Tibial nerve (tissue), 4 donors: ENCODE measurements around the gene PHC2.

ENCODE experiments used
- CTCF ChIP-seq, 5 experiments: fragments of 200-600 bp in 3 of 5; fragments of 450-650 bp in 2 of 5; sonication (generic) in 3 of 5; IDR thresholded peaks; one replicate each; pipeline ENCODE4 v1.5.1; 2016 to 2019; ENCODE audit warnings: antibody characterized with exemption in 5 of 5, mild to moderate bottlenecking in 3 of 5, moderate library complexity in 2 of 5
- EP300 ChIP-seq, 2 donors: sonication (generic); formaldehyde crosslinking; IDR thresholded peaks; one replicate each; pipeline ENCODE4 v1.6.1; 2017; ENCODE audit warnings: antibody characterized with exemption in 2 of 2, mild to moderate bottlenecking in 1 of 2

DNA sequence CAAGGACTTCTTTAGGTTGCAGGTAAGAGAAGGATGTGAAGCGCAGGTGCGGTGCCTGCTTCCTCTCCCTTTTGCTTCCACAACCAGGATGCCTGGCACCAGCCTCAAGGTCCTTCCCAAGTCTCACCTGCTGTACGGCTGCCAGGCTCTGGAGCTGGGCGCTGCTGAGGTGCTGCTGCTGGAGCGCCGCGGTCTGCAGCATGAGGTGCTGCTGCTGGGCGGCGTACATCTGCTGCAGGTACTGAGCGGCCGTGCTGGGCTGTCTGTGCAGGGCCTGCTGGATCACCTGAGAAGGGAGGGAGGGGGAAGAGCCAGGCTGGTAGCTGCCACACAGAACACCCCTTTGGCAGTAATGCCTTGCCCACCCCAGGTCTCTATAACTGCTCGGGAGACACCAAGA, 58.7 kb downstream of the PHC2 start:
- TF ChIP-seq EP300 (IDR thresholded peaks at IDR 0.05) (no peak), CTCF (IDR thresholded peaks at IDR 0.05) (no peak)
